Skeletal muscle cell (primary cell): ENCODE data around the gene YJEFN3.

ENCODE experiments used
- DNase-seq: peaks from one replicate; pipeline ENCODE4 v3.0.0-alpha.2; 2010; ENCODE audit warnings: low read depth
- H3K4me3 ChIP-seq: 2 replicates; pipeline ENCODE4 v1.5.1; 2011; ENCODE audit warnings: low read depth, mild to moderate bottlenecking, control low read depth, low read length, moderate library complexity

YJEFN3 gene, protein sequence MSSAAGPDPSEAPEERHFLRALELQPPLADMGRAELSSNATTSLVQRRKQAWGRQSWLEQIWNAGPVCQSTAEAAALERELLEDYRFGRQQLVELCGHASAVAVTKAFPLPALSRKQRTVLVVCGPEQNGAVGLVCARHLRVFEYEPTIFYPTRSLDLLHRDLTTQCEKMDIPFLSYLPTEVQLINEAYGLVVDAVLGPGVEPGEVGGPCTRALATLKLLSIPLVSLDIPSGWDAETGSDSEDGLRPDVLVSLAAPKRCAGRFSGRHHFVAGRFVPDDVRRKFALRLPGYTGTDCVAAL

DNA sequence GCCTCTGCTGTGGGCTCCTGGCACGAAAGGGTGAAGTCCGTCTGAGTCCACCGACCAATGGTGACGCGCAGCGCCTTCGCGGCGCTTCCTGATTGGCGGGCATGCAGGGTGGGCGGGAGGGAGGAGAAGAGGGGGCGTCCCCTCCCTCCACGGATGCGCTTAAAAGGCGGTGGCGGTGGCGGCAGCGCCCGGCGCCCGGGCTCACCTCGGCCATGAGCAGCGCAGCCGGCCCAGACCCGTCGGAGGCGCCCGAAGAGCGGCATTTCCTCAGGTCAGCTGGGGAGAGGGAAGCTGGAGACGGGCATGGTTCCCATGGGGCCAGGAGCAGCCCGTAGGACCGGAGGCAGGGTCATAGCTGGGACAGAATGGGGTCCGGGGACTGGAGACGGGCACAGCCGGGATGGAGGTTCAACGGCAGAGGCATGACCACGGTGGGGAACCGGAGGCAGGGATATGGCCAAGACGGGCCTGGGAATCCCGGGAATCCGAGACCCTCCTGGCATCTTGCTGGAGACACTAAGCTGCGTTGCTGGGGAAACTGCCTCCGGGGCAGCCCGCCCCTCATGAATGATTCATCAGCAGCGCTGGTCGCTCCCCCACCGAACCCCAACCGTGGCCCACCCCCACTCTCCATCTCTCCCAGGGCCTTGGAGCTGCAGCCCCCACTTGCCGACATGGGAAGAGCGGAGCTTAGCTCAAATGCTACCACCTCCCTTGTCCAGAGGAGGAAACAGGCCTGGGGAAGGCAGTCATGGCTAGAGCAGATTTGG lies at the start of gene YJEFN3:
Gene YJEFN3, plus strand, starts transcription at position 191 of the 770 bp plus-strand sequence. Its CDS starts 22 bp downstream, at position 213.
- DNase-seq: no peak

GRCh38 chr19:19480688-19481087 lies 48.0 kb upstream of the YJEFN3 start:
- H3K4me3 ChIP-seq: no peak overlapping the region
- DNase-seq: no peak

More for the DNA sequence above, at the start of gene YJEFN3:
- peak within 1 kb of the TSS; percentile 24 for H3K4me3 ChIP-seq

DNA sequence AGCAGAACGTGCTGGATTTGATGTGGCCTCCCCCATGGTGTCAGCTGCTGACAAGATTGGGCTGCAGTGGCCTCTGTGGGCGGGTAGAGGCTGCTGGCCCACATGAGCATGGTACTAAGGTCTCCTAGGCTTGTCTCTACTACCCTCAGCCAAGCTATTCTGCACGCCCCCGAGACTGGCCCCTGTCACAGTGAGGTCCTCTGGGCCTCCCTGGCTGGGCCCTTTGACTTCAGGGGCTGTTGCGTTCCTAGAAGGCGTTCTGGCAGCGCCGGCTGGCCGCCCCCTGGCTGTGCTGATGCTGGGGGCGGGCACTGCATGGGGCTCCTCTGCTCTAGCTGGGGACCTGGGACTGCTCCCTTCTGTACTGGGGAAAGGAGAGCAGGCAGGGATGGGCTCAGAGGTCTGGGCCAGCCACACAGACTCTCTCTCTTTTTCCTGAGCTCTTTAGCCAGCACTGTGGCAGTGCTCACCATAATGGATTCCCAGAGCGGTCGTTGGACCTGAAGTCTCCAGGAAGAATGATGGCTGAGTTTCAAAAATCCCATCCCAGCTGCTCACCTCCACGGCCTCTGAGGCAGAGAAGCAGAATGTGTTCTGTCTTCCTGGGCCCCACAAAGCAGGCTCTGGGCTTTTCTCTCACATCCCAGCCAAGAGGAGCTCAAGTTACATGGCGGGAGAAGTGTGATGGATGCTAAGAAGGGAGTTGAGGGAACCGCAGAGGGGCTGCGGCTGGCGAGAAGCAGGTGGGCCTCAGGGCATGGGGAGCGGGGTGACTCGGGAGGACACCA lies 45.7 kb upstream of the YJEFN3 start:
- DNase-seq: peak; percentile 29
- no peak overlapping the region for H3K4me3 ChIP-seq

DNA sequence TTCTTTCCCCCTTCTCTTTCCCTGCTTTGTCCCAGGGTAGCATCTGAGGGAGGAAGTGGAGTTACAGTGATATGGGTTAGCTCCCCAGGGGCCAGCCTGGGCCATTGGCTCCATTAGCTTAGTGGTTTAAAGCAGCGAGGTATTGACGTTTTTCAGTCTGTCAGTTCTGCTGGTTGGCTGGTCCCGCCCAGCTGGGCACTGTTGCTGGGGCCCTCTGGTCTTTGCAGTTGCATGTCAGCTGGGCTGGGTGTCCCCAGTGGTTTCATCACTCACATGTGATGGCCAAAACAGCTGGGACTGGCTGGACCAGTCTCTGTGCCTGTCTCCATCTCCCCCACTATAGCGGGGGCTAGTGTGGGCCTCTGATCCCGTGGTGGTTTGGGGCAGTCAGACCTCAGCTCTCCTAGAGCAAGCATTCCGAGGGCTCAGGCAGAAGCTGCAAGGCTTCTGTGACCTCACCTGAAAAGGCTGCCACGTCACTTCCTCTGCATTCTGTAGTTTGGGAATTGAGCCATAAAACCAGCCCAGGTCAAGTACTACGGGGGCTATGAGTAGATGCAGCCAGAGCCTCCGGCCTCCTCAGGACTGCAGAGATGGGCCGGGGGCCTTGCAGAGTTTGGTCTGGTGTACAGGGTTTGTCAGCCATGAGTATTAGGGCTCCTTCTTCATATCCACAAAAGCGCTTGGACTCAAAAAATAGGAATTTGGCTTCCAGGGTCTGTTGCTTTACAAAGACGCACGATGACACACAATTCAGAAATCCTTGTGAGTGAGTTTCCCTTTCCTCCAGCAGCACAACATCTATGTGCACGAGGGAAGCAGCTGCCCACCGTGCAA lies 43.3 kb upstream of the YJEFN3 start:
- DNase-seq: peak; percentile 34
- no peak overlapping the region for H3K4me3 ChIP-seq

- H3K4me3 ChIP-seq: no peak overlapping the region
- DNase-seq: no peak
These were observed 42.8 kb upstream of the YJEFN3 start for GRCh38 chr19:19485998-19486290.

- no peak overlapping the region for H3K4me3 ChIP-seq
- no peak for DNase-seq
These were observed 42.2 kb upstream of the YJEFN3 start for GRCh38 chr19:19486343-19487076.

- H3K4me3 ChIP-seq: no peak overlapping the region
- no peak for DNase-seq
These were observed 41.4 kb upstream of the YJEFN3 start for GRCh38 chr19:19487077-19487949.

- H3K4me3 ChIP-seq: no peak overlapping the region
- no peak for DNase-seq
These were observed 40.5 kb upstream of the YJEFN3 start for GRCh38 chr19:19487950-19488874.

DNA sequence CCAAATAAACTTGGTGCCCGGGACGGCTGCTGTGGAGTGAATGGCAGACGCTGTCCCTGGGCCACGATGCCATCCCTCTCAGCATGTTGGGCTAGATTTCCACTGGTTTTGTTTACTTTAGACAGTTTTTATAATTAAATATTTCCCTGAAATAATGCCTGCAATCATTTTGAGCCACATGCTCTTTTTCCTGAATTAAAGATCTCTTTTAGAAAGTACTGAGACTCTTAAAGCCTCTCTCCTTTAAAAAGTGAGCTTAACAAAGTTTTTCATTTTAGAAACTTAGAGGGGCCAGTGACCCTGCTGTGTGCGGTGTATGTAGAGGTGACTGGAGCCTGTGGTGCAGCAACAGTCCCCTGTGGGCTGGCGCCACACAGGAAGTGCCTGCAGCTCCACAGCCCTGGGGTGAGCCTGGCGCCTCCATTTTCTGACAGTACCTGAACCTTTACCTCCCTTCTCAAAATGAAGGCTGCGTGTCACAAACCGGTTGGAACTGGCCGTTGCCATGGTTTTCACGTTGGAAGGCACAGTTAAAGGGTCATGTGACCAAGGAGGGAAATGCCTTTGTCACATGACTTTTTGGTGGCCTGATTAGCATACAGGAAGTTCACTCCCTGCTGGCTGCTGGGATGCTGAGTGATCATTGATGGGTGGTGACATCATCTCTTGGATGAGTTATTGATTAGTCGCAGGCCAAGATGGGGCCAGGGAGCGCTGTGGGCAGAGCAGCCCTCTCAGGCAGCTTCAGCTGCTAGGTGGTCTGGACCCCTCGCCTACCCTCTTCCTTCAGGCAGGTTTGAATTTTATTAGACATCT lies 39.6 kb upstream of the YJEFN3 start:
- no peak overlapping the region for H3K4me3 ChIP-seq

DNA sequence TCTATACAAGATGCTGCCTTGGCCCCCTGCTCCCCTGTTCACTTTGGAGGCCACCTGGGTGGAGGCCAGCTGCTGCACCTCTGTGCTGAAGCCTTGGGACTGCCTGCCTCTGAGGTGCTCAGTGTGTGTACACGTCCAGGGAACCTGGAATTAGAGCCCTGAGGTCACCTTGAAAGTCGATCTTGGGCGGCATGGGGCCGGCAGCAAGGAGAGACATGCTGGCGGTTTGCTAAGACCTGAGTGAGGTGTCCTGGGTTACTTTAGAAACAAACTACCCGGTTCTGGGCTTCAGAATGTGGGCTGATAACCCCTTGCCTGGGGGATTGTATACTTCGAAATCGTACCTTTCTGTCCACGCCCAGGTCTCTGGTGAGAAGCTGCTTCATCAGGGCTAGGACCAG lies 38.9 kb upstream of the YJEFN3 start:
- DNase-seq: no peak
- H3K4me3 ChIP-seq: no peak overlapping the region

More for the DNA sequence above, 39.6 kb upstream of the YJEFN3 start:
- peak; percentile 79 for DNase-seq

- no peak overlapping the region for H3K4me3 ChIP-seq
- DNase-seq: peak; percentile 36
These were observed 38.3 kb upstream of the YJEFN3 start for GRCh38 chr19:19490214-19490968.

- no peak overlapping the region for H3K4me3 ChIP-seq
- no peak for DNase-seq
These were observed 37.2 kb upstream of the YJEFN3 start for GRCh38 chr19:19491321-19492025.

GRCh38 chr19:19492026-19492610 lies 36.6 kb upstream of the YJEFN3 start:
- no peak for DNase-seq
- no peak overlapping the region for H3K4me3 ChIP-seq

DNA sequence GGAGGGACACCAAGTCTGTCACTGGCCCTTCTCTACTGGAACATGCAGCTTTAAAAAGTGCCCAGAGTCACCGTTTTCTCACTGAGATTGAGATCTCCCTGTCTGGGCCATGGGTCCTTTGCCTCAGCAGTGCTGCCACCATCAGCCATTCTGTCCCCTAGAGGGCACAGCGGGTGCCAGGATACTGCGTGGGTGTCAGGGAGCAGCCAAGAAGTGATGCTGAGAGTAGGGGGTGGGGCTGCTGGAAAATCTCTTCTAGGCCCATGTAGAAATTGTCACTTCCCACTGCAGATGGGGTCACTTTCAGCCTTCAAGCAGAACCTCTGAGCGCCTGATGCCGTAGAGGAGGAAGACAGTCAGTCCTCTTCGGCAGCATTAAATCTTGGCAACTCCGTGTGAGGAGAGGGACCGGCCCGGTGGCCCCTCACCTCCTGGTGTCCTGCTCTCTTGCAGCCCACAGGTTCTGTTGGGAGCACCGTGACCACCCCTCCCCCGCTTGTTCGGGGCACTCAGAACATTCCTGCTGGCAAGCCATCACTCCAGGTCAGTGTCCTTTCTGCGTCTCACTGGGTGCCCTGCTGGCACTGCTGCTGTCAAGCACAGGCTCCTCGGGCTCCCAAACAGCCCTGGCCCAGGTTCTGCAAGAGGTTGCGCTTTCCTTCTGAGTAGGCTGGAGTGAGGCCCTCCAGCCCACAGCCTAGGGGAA lies 34.7 kb upstream of the YJEFN3 start:
- H3K4me3 ChIP-seq: no peak overlapping the region
- DNase-seq: no peak
